ENCODE results near the gene SLC26A9. TPM values are rescaled to one million over a fixed set of nuclear protein-coding genes. Genes with fewer than 3 reads are reported as not detected.
A peak's percentile ranks its signal among the peaks of the same experiment; 100 is the strongest.

Gene SLC26A9
- total RNA-seq, 2 donors from 2014 or later, result not detected

- no peaks in the 10 kb centered on the region for H3K36me3 Mint-ChIP-seq (ENCODE audit: insufficient read depth in 2 of 2)
- H3K4me1 Mint-ChIP-seq (ENCODE audit: low read depth), result no peaks in the 10 kb centered on the region
- peaks cover 6% of the 10 kb centered on the region for H3K27me3 Mint-ChIP-seq (ENCODE audit: low read depth)
Measured at GRCh38 chr1:205924460-205924790, 18.8 kb downstream of the SLC26A9 start.

DNA sequence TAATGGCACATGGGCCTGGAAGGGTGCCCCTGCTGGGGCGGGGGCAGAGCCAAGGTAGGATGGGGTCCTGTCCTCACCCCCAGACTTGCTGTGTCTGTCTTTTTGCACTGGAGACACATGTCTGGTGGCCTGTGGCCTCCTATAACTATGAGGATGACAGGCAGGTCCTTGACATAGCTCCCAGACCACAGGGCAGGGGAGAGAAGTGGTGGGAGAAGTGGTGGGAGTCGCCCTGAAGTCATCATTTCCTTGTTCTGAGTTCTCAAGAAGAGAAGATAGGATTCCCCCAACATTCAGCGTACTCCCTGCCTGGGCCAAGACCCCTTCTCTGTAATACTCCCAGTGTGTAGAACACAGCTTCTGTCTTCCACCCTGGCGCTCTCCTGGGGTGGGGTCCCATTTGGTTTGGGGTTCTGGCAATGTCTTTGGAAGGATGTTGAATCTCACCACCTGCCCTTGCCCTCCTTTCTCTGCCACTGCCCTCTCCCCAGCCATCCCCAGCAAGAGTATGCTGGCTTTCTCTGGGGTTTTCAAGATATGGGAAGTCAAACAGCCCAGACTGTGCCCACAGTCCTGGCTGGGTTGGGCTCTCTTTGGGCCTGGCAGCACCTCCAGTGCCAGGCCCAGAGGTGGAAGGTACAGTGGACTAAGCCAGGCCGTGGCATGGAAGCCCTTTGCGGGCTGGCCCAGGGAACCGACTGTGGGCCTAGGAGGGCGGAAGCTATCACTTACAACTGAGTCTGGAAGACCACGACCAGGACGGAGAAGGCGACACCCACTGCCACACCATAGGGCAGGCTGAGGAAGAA lies 19.4 kb downstream of the SLC26A9 start:
- H3K27ac Mint-ChIP-seq, result no peak overlapping the region
- no peaks in the 10 kb centered on the region for H3K4me1 Mint-ChIP-seq (ENCODE audit: low read depth)
- no peak overlapping the region for H3K4me3 Mint-ChIP-seq

More at GRCh38 chr1:205924460-205924790, 18.8 kb downstream of the SLC26A9 start:
- DNase-seq, result no peak
- no peak for ATAC-seq (replicated peaks in 1 of 2)
- Mint-ChIP-seq H3K27ac (no peak overlapping the region), H3K9me3 (no peaks in the 10 kb centered on the region), H3K4me3 (no peak overlapping the region)

GRCh38 chr1:205922806-205923205 lies 20.4 kb downstream of the SLC26A9 start:
- Mint-ChIP-seq H3K36me3 (ENCODE audit: insufficient read depth in 2 of 2) (no peaks in the 10 kb centered on the region), H3K27me3 (ENCODE audit: low read depth) (peaks cover 6% of the 10 kb centered on the region), H3K4me1 (ENCODE audit: low read depth) (no peaks in the 10 kb centered on the region), H3K27ac (no peak overlapping the region), H3K9me3 (no peaks in the 10 kb centered on the region), H3K4me3 (no peak overlapping the region)
- ATAC-seq (replicated peaks in 1 of 2) (no peak), DNase-seq (no peak)

More for the DNA sequence above, 19.4 kb downstream of the SLC26A9 start:
- no peak for ATAC-seq (replicated peaks in 1 of 2)
- H3K27me3 Mint-ChIP-seq (ENCODE audit: low read depth), result peaks cover 6% of the 10 kb centered on the region
- H3K9me3 Mint-ChIP-seq, result no peaks in the 10 kb centered on the region
- H3K36me3 Mint-ChIP-seq (ENCODE audit: insufficient read depth in 2 of 2), result no peaks in the 10 kb centered on the region
- DNase-seq, result no peak

- no peak for ATAC-seq (replicated peaks in 1 of 2)
- H3K27ac Mint-ChIP-seq, result no peak overlapping the region
- no peaks in the 10 kb centered on the region for H3K9me3 Mint-ChIP-seq
Measured at GRCh38 chr1:205922314-205922713, 20.9 kb downstream of the SLC26A9 start.

GRCh38 chr1:205921570-205921909 lies 21.7 kb downstream of the SLC26A9 start:
- Mint-ChIP-seq H3K27me3 (ENCODE audit: low read depth) (peaks cover 6% of the 10 kb centered on the region), H3K9me3 (no peaks in the 10 kb centered on the region), H3K4me1 (ENCODE audit: low read depth) (no peaks in the 10 kb centered on the region), H3K36me3 (ENCODE audit: insufficient read depth in 2 of 2) (no peaks in the 10 kb centered on the region), H3K27ac (no peak overlapping the region), H3K4me3 (no peak overlapping the region)
- DNase-seq (no peak), ATAC-seq (replicated peaks in 1 of 2) (no peak)

More at GRCh38 chr1:205922314-205922713, 20.9 kb downstream of the SLC26A9 start:
- no peak for DNase-seq
- Mint-ChIP-seq H3K27me3 (ENCODE audit: low read depth) (peaks cover 6% of the 10 kb centered on the region), H3K4me1 (ENCODE audit: low read depth) (no peaks in the 10 kb centered on the region), H3K4me3 (no peak overlapping the region), H3K36me3 (ENCODE audit: insufficient read depth in 2 of 2) (no peaks in the 10 kb centered on the region)

- no peaks in the 10 kb centered on the region for H3K36me3 Mint-ChIP-seq (ENCODE audit: insufficient read depth in 2 of 2)
- no peaks in the 10 kb centered on the region for H3K9me3 Mint-ChIP-seq
- H3K4me1 Mint-ChIP-seq (ENCODE audit: low read depth), result no peaks in the 10 kb centered on the region
- H3K4me3 Mint-ChIP-seq, result no peak overlapping the region
- no peak overlapping the region for H3K27ac Mint-ChIP-seq
- H3K27me3 Mint-ChIP-seq (ENCODE audit: low read depth), result peaks cover 6% of the 10 kb centered on the region
- no peak for DNase-seq
- ATAC-seq (replicated peaks in 1 of 2), result no peak
Measured at GRCh38 chr1:205920861-205921569, 22.2 kb downstream of the SLC26A9 start.

GRCh38 chr1:205920159-205920558 lies 23.1 kb downstream of the SLC26A9 start:
- no peaks in the 10 kb centered on the region for H3K36me3 Mint-ChIP-seq (ENCODE audit: insufficient read depth in 2 of 2)
- DNase-seq, result no peak
- ATAC-seq (replicated peaks in 1 of 2), result no peak
- no peak overlapping the region for H3K4me3 Mint-ChIP-seq
- H3K27ac Mint-ChIP-seq, result no peak overlapping the region
- peaks cover 6% of the 10 kb centered on the region for H3K27me3 Mint-ChIP-seq (ENCODE audit: low read depth)
- H3K4me1 Mint-ChIP-seq (ENCODE audit: low read depth), result no peaks in the 10 kb centered on the region
- no peaks in the 10 kb centered on the region for H3K9me3 Mint-ChIP-seq

DNA sequence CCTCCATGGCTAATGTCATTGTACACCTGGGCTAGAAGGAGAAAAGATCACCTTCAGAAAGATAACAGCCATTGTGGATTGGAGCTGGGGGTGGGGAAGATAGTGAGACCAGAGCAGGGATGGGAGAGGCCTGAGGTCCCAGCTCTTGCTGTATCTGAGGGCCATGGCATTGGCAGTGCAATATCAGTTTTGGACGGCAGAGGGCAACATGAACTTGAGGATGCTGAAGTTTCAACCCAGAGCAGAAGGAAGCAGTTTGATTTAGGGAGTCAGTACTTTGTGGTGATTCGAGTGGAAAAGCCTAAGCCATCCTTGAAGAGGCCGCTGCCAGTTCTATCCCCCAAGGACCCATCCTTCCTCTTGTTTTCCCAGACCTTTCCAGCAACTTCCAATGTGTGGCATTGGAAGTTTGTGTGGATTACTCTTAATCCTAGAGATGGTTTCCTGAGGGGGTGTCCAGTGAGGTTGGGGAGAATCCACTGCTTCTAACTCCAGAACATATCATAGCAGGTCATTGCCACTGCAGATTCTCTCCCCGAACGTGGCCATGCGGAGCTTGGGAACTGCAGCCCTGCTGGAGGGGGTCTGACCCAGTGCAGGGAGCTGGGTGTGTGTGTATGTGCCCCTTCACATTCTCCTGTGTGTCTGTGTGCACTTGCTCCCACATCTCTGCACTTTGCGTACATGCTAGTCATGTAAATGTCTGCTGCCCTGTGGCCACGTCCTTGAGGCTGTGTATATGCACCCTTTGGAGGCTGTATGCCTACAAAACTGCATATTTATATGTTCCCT lies 24.1 kb downstream of the SLC26A9 start:
- H3K4me3 Mint-ChIP-seq, result no peak overlapping the region
- peaks cover 6% of the 10 kb centered on the region for H3K27me3 Mint-ChIP-seq (ENCODE audit: low read depth)
- DNase-seq, result peak; percentile 71 to 73
- ATAC-seq (replicated peaks in 1 of 2), result peak; percentile 59 to 79
- H3K36me3 Mint-ChIP-seq (ENCODE audit: insufficient read depth in 2 of 2), result no peaks in the 10 kb centered on the region
- H3K27ac Mint-ChIP-seq, result no peak overlapping the region
- no peaks in the 10 kb centered on the region for H3K4me1 Mint-ChIP-seq (ENCODE audit: low read depth)
- H3K9me3 Mint-ChIP-seq, result no peaks in the 10 kb centered on the region

- H3K4me3 Mint-ChIP-seq, result no peak overlapping the region
- H3K4me1 Mint-ChIP-seq (ENCODE audit: low read depth), result no peaks in the 10 kb centered on the region
- H3K9me3 Mint-ChIP-seq, result no peaks in the 10 kb centered on the region
- H3K27me3 Mint-ChIP-seq (ENCODE audit: low read depth), result peaks cover 6% of the 10 kb centered on the region
- ATAC-seq (replicated peaks in 1 of 2) (no peak), DNase-seq (no peak)
- no peak overlapping the region for H3K27ac Mint-ChIP-seq
- no peaks in the 10 kb centered on the region for H3K36me3 Mint-ChIP-seq (ENCODE audit: insufficient read depth in 2 of 2)
Measured at GRCh38 chr1:205917466-205918238, 25.6 kb downstream of the SLC26A9 start.

DNA sequence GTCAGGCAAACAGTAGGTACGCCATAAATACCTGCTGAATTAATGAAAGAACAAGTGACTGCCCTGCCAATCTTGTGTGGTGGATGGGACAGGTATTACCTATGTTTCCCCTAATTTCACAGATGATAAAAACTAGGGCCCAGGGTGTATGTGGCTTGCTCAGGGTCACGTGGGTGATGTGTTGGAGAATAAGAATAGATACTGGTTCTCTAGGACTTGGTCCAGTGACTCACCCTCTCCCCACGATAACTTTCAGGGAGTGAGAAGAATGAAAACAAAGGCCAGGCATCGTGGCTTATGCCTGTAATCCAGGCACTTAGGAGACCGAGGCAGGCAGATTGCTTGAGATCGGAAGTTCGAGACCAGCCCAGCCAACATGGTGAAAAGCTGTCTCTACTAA lies 26.7 kb downstream of the SLC26A9 start:
- H3K36me3 Mint-ChIP-seq (ENCODE audit: insufficient read depth in 2 of 2), result no peaks in the 10 kb centered on the region
- H3K4me1 Mint-ChIP-seq (ENCODE audit: low read depth), result no peaks in the 10 kb centered on the region
- H3K4me3 Mint-ChIP-seq, result no peak overlapping the region
- peaks cover 13% of the 10 kb centered on the region for H3K27me3 Mint-ChIP-seq (ENCODE audit: low read depth)
- ATAC-seq (replicated peaks in 1 of 2), result no peak
- no peak for DNase-seq
- no peak overlapping the region for H3K27ac Mint-ChIP-seq
- H3K9me3 Mint-ChIP-seq, result no peaks in the 10 kb centered on the region

GRCh38 chr1:205915354-205915990 lies 27.8 kb downstream of the SLC26A9 start:
- H3K4me3 Mint-ChIP-seq, result no peak overlapping the region
- H3K9me3 Mint-ChIP-seq, result no peaks in the 10 kb centered on the region
- no peak for DNase-seq
- no peaks in the 10 kb centered on the region for H3K36me3 Mint-ChIP-seq (ENCODE audit: insufficient read depth in 2 of 2)
- no peaks in the 10 kb centered on the region for H3K4me1 Mint-ChIP-seq (ENCODE audit: low read depth)
- H3K27ac Mint-ChIP-seq, result no peak overlapping the region
- no peak for ATAC-seq (replicated peaks in 1 of 2)
- peaks cover 13% of the 10 kb centered on the region for H3K27me3 Mint-ChIP-seq (ENCODE audit: low read depth)

DNA sequence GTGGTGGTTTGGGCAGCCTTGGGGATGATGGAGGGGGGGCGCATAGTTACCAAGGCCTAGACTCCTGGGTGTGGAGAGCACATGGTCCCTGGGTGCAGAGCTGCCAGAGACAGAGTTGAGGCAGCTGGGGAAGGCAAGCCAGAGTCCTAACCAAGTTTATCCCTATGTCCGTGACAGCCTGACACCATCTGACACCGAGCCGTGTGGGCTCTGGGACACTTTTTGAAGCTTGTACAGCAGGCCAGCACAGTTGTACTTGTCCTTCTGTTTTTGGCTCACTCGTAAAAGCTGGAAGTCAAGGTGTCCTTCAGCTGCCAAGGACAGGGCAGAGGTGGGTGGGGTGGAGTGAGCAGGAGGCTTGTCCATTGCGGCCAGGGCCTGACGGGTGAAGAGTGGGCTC lies 28.5 kb downstream of the SLC26A9 start:
- Mint-ChIP-seq H3K4me1 (ENCODE audit: low read depth) (no peaks in the 10 kb centered on the region), H3K4me3 (no peak overlapping the region), H3K27me3 (ENCODE audit: low read depth) (peaks cover 7% of the 10 kb centered on the region), H3K27ac (no peak overlapping the region), H3K36me3 (ENCODE audit: insufficient read depth in 2 of 2) (no peaks in the 10 kb centered on the region), H3K9me3 (no peaks in the 10 kb centered on the region)
- no peak for ATAC-seq (replicated peaks in 1 of 2)
- DNase-seq, result no peak

Data from activated T-cell treated with anti-CD3 and anti-CD28 coated beads, Interleukin-2, amount 50 U/mL, for 72 hours (primary cell).